Vagina (tissue), 2 donors: ENCODE measurements around the gene HOXB6.

Experiments
- CTCF ChIP-seq, 3 experiments: fragments of 450-650 bp in 2 of 3; fragments of 200-600 bp in 1 of 3; sonication (generic) in 1 of 3; IDR thresholded peaks; one replicate each; pipeline ENCODE4 v1.5.1; 2017 to 2019; ENCODE audit warnings: antibody characterized with exemption in 3 of 3, mild to moderate bottlenecking in 2 of 3, moderate library complexity in 2 of 3
- POLR2AphosphoS5 ChIP-seq, 2 donors: sonication (generic); formaldehyde crosslinking; IDR thresholded peaks; one replicate each; pipeline ENCODE4 v1.9.0; 2017; ENCODE audit warnings: antibody characterized with exemption in 2 of 2, mild to moderate bottlenecking in 2 of 2, low read depth in 1 of 2; ENCODE audit not compliant: insufficient read depth in 1 of 2

- no peak for TF ChIP-seq POLR2AphosphoS5 (IDR thresholded peaks at IDR 0.05; ENCODE audit: insufficient read depth in 1 of 2, low read depth in 1 of 2)
- no peak for TF ChIP-seq CTCF (IDR thresholded peaks at IDR 0.05)
These were observed 18.2 kb downstream of the HOXB6 start for GRCh38 chr17:48586355-48587258.
